Measurements from ENCODE around the gene TSPY9.
"Not testable (repeated sequence)": the region's sequence is repeated elsewhere in the genome, so short reads cannot be mapped to it uniquely, and the experiment has no call there.

TSPY9 gene, protein sequence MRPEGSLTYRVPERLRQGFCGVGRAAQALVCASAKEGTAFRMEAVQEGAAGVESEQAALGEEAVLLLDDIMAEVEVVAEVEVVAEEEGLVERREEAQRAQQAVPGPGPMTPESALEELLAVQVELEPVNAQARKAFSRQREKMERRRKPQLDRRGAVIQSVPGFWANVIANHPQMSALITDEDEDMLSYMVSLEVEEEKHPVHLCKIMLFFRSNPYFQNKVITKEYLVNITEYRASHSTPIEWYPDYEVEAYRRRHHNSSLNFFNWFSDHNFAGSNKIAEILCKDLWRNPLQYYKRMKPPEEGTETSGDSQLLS

DNA sequence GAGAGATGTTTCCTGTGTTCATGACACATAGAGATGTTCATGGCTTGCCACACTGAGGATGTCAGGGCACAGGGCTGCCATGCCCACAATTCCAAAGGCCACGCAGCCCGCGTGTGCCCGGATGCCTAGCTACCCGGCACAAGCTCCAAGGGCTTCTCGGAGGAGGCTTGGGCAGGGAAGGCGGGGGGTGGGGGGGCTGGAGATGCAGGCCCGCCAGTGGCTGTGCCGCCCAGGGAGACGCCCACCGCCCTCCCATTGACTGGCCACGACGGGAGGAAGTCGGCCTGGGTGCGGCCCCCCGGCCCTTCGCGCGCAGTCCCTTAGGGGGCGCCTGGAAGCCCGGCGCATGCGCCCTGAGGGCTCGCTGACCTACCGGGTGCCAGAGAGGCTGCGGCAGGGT lies at the start of gene TSPY9:
TSS of gene TSPY9 (plus strand) at position 301 of the 400 bp plus-strand sequence. CDS start at position 347, 46 bp downstream.
- not testable (repeated sequence) for DNase-seq

DNA sequence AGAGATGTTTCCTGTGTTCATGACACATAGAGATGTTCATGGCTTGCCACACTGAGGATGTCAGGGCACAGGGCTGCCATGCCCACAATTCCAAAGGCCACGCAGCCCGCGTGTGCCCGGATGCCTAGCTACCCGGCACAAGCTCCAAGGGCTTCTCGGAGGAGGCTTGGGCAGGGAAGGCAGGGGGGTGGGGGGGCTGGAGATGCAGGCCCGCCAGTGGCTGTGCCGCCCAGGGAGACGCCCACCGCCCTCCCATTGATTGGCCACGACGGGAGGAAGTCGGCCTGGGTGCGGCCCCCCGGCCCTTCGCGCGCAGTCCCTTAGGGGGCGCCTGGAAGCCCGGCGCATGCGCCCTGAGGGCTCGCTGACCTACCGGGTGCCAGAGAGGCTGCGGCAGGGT lies 20.4 kb upstream of the TSPY9 start, which contains the start of gene TSPY1:
TSS of gene TSPY1 (plus strand) at position 301 of the 400 bp plus-strand sequence. CDS start at position 347, 46 bp downstream.
- not testable (repeated sequence) for DNase-seq

DNA sequence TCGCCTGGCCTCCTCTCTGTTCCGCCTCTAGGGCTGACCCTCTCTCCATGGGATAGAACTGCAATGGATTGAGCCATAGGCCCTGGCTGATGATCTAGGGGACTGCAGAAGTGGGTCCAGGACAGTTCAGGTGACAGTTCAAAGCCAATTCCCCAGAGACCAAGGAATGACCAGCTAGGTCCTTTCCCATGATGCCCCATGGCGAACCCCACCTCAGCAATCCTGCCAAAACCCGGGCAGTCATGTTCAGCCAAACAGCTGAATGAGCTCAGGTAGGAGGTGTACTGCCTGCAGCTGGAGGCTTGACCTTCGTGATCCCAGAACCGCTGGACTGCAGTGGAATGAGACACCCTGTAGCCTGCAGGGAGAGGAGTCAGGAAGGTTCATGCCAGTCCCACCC lies 17.3 kb downstream of the TSPY9 start:
- DNase-seq, result not testable (repeated sequence)

DNA sequence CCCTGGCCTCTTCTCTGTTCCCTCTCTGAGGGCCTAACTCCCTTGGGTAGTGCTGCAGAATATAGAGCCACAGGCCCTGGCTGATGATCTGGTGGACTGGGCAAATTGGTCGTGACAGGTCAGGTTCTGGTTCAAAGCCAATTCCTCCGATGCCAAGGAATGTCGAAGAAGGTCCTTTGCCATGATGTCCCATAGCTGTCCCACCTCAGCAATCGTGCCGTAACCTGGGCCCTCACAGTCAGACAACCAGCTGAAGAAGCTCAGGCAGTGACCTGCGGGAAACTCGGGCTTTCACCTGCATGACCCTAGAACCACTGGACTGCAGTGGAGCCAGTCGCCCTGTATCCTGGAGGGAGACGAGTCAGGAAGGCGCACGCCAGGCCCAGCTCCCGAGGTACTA lies 29.2 kb downstream of the TSPY9 start:
- DNase-seq, result not testable (repeated sequence)

DNA sequence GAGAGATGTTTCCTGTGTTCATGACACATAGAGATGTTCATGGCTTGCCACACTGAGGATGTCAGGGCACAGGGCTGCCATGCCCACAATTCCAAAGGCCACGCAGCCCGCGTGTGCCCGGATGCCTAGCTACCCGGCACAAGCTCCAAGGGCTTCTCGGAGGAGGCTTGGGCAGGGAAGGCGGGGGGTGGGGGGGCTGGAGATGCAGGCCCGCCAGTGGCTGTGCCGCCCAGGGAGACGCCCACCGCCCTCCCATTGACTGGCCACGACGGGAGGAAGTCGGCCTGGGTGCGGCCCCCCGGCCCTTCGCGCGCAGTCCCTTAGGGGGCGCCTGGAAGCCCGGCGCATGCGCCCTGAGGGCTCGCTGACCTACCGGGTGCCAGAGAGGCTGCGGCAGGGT lies 40.5 kb downstream of the TSPY9 start, which contains the start of gene TSPY10:
TSS of gene TSPY10 (plus strand) at position 301 of the 400 bp plus-strand sequence. CDS start at position 347, 46 bp downstream.
- not testable (repeated sequence) for DNase-seq

Data from NCI-H1694 (cell line).